Measurements from ENCODE around the gene DENND1B.
A peak's percentile ranks its signal among the peaks of the same experiment; 100 is the strongest.

DENND1B gene, protein sequence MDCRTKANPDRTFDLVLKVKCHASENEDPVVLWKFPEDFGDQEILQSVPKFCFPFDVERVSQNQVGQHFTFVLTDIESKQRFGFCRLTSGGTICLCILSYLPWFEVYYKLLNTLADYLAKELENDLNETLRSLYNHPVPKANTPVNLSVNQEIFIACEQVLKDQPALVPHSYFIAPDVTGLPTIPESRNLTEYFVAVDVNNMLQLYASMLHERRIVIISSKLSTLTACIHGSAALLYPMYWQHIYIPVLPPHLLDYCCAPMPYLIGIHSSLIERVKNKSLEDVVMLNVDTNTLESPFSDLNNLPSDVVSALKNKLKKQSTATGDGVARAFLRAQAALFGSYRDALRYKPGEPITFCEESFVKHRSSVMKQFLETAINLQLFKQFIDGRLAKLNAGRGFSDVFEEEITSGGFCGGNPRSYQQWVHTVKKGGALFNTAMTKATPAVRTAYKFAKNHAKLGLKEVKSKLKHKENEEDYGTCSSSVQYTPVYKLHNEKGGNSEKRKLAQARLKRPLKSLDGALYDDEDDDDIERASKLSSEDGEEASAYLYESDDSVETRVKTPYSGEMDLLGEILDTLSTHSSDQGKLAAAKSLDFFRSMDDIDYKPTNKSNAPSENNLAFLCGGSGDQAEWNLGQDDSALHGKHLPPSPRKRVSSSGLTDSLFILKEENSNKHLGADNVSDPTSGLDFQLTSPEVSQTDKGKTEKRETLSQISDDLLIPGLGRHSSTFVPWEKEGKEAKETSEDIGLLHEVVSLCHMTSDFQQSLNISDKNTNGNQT

DNA sequence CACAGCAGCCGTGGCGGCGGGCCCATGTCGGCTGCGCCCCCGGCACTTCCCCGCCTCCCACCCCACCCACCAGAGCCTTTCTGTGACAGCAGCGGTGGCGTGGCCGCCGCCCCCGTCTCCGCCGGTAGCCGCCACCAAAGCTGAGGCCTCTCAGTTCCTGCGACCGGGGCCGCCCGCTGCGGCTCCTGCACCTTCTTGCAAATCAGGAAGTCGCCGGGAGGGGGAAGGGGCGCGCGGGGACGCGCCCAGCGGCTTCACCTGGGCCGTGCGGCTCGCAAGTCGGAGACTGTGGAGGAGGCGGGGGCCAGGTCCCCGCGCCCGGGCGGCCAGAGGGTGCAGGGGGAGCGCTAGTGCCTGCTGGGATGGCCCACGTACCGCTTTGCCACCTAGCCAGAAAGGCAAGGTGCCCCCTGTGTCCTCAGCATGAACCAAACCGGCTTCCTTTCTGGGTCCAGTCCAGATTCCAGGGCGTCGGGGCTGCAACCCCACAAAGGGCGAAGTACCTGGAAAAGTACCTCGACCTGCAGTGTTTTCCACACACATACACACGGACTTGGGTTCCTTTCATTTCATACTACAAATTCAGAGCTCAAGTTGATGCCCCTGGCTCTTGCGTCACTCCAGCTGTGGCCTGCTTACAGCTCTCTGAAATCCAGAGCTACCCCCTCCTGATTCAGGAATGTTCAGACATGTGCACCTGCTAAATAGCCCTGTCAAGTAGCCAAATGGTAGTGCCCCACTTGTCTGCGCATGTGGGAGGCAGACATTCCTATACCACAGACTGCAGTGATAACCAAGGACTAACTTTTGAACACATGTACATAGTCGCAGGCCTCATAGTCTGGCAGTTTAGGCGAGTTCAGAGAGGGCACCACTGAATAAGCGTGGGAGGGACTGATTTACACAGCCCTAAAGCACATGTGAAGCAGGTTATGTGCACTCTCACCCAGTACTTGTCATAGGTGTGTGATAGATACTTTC, at the start of gene DENND1B:
Gene DENND1B, minus strand, starts transcription at position 199 of the 981 bp plus-strand sequence. CDS start 325 bp downstream, outside the sequence.
- DNase-seq: peak; percentile 49

DNA sequence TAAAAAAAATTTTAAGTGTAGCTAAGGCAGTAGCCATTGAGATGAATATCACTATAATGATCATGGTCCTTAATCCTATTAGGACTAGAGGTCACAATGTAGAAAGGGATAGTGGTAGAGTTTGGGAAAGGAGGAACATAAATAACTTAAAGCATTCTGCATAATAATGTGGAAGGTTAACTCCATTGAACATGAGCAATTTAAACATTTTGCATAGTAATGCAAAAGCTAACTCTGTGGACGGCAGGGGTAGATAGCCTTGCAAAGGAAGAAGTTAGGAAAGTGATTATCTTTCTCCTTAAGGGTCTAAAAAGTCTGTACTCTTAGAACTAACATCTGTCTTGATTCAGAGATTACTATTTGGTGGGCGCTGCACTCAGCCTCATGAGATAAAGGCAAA, 39.0 kb upstream of the DENND1B start:
- no peak for DNase-seq

DNA sequence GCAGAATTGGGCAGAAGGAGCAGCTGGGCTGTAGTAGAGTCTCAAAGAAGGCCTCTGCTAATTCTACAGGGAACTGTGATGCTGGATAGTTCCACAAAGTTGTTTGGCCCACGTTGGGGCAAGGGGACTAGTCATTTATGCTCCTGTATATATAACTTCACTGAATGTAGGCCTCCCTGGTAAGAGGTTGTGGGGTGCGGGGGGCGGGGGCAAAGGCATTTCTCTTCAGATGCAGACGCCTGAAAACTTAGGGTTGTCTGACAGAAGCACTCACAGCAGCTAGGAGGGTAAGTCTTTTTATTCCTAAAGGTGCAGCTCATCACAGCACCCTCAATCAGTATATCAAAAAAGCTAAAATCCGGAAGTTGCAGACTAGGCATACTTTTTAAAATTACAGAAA, 38.5 kb upstream of the DENND1B start:
- DNase-seq: no peak

DNA sequence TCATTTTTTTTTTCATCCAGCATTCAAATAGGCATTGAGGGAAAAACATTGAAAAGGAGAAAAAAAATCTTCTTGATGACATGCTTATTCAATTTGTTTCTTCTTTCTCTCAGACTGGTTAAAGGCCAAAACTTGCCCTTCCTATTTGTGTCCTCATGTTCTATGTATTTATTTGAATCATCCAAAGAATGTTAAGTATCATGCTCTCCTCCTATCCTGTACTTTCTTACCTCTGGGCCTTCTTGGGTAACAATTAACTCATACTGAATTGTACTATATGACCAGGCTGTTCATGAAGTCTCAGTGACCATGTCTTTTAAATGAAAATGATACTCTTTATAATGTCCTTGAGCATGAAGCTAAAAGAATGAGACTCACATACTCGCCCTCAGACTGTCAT, 36.5 kb upstream of the DENND1B start:
- no peak for DNase-seq

DNA sequence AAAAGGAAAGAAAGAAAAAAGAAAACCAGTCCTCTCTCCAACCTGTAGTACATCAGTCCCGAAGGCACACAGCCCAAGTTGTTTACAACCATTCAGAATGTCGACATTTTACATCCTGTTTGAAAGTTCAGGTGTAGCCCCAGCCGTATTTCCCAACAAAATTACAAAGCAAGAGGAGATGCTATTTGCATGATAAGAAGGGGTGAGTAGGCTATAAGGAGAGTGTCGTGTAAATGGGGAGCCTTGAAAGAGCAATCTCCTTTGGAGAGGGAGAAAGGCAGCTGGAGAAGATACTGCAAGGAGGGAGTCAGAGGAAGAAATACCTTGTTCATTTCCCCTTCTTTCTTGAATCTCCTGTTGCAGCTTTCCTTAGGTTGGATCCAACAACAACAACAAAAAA, 35.5 kb upstream of the DENND1B start:
- DNase-seq: no peak

DNA sequence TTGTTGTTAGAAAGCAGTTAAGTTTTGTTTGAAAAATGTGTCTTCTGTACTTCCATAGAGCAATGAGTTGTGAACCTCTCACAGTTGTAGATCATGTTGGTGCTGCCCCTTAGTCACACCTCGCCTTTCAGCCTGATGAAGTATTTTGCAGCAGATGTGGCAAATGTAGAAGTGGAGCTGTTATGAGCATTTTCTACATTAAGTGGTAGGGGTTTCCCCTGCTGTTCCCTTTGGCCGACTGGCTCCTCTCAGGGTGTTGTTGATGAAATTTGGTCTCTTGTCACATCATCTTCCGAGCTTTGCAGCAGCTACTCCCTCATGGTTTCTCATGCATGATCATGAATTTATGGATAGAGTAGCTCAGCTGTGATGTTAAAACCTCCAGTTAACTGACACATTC, 33.6 kb upstream of the DENND1B start:
- DNase-seq: no peak

DNA sequence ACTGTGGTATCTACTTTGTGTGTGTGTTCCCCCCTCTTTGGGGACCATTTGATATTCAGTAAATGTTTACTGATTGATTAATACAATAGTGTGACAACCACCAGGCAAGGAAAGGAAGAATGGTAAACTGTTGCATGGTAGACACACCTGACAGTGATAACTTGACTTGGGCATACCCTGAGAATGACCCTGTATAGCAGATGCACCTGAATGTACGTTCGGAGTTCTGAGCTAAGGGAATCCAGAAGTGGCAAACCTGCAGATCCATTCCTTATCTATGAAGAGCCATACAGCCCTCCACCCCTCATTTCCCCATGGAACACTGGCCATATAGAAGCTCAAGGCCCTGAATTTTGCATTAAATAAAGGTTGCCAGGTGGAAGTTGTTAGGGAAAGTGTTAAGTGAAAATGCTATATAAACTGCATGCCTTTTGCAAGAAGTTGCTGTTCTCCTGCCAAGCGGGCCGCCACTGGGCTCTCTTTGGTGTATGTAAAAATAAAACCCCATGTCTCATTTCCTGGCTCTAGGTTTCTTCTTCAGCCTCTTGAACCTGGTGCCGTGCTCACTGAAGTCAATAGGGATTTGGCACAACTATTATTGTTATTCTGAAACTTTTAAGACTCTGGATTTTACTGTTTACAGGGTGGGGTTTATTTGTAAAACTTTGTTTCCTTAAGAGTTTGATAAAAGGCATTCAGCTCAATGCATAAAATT, 32.6 kb upstream of the DENND1B start:
- no peak for DNase-seq

DNA sequence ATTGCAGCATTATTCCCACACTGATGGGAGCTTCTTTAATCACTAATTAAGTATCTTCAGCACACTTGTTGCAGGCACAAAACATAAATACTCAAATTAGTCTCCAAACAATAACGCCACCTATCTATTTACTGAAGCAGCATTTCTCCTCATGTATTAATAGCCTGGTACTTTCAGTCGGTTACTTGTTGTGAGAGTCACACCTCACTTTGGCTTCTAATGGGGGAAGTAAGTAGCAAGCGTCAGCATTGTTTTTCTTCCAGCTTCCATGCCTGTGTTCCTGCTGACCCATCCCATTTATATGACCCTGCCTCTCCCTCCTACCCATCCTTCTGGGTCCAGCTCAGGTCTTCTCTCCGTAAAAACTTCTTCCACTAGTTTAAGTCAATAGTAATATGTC, 31.9 kb upstream of the DENND1B start:
- no peak for DNase-seq

DNA sequence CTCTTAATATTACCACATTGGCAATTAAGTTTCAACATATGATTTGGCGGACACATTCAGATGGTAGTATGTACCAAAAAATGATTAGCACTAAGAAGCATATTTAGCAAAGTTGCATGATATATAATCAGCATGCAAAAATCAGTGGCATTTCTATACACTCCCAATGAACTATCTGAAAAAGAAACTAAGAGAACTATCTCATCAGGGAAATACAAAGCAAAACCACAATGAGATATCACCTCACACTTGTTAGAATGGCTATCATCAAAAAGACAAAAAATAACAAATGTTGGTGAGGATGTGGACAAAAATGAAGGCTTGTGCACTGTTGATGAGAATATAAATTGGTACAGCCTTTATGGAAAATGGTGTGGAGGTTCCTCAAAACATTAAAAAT, 31.4 kb upstream of the DENND1B start:
- DNase-seq: no peak

DNA sequence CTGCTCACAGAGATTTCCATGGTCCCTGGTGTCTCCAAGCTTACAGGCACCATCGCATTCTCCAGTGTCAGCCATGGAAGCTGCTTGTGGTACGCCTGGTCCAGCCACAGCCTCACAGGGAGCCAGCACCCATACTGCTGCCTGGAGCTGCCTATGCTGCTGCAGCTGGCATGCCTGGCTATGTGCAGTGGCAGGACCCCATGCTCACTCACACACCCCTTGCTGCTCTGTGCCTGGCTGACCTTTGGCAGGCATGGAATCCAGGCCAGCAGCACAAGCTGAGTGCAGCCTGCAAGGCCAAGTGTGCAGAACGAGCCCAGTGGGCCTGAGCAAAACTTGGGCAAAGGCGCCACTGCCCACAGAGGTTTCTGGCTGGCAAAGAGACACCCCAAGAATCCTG, 26.4 kb upstream of the DENND1B start:
- no peak for DNase-seq

DNA sequence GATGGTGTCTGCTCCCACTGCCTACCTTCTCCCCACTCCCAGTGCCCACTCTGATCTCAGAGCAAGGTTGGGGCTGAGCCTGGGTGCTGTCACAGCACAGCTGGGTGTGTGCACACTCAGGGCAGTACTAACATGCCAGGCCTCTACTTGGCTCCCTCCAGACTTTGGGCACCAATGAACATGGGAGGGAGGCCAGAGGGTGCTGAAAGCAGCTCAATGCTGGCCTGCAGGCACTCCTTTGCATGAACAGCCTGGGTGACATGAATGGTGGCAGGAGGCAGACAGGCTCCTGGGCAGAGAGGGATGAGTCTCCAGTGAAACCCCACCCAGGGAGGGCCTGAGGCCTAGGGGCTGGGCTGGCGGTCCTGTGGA, 25.8 kb upstream of the DENND1B start:
- DNase-seq: no peak

DNA sequence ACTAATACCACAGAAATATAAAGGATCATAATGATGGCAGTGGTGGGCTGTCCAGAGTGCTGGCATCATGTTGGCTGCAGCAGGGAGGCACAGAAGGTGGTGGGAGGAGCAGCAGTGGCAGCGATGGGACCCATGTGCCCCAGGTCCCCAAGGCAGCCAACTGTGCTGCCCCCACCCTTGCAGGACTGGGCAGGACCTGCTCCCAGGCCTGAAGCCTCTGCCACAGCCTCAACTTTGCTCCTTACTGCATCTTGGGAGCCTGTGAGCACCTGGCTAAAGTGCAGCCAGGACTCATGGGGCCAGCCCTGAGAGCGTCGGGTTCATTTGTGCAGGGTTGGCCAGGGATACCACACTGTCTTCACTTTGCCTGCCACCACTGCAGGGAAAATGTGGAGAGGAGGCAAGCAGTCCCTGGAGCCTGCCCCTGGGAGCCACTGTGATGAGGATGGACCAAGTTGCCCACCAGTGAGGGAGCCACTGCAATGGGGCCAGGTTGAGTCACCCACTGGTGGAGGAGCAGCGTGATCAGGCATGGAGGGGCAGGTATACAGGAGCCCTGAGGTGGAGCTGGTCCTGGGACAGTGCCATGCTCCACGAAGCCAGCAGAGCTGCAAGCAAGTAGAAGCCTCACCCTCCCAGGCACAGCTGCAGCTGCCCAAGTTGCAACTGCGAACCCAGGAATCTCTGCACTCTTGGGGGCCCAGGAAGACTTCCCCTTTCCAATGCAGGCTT, 25.3 kb upstream of the DENND1B start:
- no peak for DNase-seq

DNA sequence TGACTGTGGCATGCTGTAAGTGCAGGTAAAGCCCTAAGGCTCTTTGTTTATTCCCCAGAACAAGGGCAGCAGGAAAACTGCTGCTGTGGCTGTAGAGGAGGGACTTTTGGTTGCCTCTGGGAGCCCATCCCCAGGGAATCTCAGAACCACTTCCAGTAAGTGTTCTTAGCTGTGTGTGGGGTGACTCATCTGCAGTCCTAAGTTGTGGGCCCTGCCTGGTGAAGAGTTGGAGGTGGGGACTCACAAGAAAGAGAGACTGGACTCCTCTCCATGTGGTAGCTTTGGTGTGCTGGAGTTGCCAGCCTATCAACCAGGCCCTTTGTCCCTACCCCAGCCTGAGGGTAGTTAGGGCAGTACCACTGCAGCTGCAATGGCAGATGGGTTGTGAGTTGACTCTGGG, 24.0 kb upstream of the DENND1B start:
- DNase-seq: peak; percentile 95

DNA sequence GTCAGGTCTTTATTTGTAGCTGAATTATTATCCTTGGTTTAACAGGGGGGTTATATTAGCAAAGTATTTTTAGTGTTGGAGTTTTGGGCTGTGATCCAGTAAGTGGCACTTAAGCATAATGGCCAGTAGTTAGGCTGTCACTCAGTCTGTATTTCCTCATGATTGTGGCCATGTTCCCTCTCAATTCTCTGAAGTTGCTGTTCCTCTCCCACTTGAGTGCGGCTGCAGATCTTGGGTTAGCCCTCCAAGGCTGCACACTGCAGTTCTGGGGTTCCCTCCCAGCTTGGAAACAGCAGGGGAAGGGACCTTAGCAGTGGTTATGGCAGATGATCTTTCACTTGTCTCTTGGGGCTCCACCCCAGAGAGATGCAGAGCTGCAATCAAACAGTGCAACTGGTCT, 23.2 kb upstream of the DENND1B start:
- DNase-seq: no peak

DNA sequence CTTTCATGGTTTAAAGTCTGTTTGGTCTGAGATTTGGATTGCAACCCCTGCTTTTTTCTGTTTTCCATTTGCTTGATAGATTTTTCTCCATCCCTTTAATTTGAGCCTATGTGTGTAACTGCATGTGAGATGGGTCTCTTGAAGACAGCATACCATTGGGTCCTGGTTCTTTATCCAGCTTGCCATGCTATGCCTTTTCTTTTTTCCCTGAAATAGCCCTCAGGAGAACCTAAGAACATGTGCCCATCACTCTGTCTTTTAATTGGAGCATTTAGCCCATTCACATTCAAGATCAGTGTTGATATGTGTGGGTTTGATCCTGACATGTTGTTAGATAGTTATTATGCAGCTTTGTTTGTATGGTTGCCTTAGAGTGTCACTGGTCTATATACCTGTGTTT, 21.7 kb upstream of the DENND1B start:
- no peak for DNase-seq

DNA sequence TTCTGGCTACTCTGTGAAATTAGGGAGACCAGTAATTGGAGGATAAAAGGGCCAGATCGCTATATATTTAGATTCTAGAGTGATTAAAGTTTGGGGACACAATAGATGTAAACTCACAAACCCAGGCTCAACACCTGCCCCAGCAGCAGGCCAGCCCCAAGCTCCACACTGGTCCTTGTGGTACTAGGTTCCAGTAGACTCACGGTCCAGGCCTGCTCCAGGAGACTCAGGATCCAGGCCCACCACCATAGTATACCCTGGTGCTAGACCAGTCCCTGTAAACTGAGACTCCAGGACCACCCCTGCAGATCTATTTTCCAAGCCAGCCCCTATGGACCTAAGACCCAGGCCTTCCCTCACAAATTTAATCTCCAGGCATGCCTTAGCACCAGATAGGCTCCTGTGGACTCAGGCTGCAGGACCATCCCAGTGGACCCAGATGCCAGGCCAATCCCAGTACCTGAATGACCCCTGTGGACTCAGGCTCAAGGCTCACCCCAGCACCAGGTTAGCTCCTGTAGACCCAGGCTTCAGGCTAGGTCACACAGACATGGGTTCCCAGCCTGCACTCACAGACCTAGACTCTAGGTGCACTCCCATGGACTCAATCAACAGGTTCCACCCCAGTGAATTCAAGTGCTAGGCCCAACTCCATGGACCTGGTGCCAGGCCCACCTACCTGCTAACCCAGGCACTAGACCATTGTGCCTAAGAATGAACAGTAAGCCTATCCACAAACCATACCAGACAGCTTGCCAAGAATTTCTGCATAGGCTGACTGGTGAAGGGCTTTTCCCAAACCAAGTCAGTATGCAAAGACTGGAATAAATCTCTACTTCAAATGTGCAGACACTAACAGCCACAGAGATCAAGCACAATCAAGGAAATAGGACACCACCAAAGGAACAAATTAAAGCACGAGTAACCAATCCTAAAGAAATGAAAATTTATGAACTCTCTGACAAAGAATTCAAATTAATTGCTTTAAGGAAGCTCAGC, 13.8 kb upstream of the DENND1B start:
- no peak for DNase-seq

DNA sequence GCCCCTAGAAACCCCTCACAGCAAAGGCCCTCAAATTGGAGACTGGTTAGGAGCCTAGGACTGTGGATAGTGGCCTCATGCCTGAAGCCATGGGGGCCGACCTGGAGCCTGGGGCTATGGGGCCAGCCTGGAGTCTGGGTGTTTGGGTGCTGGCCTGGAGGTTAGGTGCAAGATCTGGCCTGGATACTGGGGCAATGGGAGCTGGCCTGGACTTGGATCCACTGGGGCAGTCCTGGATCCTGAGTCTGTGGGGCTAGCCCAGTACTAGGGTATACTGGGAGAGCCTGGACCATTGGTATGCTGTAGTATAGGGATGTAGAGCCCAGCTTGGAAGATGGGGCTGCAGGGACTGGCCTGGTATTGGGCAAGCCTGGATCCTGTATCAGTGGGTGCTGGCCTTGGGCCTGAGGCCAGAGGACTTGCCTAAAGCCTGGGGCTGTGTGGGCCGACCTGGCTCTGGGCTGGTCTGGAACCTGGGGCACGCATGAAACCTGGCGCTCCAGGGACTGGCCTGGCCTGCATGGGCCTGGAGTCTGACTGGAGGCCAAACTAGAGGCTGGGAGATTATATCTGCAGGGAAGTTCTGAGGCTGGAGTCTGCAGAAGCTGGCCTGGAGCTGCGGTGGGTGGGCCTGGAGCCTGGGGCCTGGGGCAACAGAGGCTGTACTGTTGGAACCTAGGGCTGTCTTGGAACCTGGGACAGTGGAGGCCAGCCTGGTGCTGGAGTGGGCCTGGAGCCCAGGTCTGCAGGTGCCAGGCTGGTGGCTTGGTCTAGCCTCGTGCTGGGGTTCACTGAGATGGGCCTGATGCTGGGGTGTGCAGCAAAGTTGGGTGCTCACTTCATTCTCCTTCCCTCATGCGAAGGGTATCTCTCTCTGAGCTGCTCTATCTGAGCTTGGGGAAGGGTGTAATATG, 12.6 kb upstream of the DENND1B start:
- DNase-seq: no peak

DNA sequence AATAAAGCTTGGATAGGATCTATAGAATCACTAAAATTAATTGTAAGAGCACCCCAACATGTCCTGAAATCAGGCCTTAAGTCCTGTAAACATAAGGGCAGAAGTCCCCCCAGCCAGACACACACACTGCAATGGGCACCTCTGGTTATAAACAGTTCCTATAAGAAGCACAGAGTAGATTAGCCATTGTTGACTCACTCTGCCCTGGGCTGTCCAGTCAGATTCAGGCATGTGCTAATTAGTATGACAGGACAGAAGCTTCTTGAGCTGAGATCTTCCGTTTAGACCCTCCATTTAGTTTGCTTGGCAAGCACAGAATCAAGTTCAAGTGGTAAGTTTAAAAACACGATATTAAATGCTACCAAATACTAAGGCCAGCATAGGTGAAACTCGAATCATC, 11.8 kb upstream of the DENND1B start:
- peak; percentile 56 for DNase-seq

DNA sequence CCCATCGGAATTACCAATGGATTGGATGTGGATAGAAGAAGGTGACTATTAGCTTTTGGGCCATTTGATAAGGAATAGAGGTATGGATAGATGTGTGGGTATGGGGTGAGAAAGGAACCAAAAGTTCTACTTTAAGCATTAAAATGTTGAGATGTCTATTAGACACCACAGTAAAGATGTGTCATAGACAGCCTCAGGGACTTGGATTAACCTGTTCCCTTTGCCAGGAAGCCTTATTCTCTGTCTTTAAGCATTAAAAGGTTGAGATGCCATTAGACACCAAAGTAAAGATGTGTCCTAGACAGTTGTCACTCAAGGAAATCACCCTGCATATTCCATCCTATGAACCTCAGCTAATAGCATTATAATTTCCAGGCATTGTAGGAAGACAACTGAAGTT, 11.0 kb upstream of the DENND1B start:
- no peak for DNase-seq

Measured in fibroblast of skin of right biceps (primary cell).